ENCODE results near the gene TASOR2.

TASOR2 gene

GRCh38 chr10:5684971-5685763 lies 529 bp downstream of the TASOR2 start:
- TF ChIP-seq CTCF (conservative IDR thresholded peaks at IDR 0.05; ENCODE audit: low read depth, low read length) = peak; percentile 81
- DNase-seq (ENCODE audit: low read depth) = peak; percentile 85
- H3K4me3 ChIP-seq (ENCODE audit: low read depth, low read length) = peak overlapping the region; percentile 68

- TF ChIP-seq CTCF (conservative IDR thresholded peaks at IDR 0.05; ENCODE audit: low read depth, low read length) = no peak
- peak; percentile 31 for DNase-seq (ENCODE audit: low read depth)
- peak overlapping the region; percentile 68 for H3K4me3 ChIP-seq (ENCODE audit: low read depth, low read length)
Measured at GRCh38 chr10:5685764-5686240, 1.2 kb downstream of the TASOR2 start.

GRCh38 chr10:5688587-5688986 lies 3.9 kb downstream of the TASOR2 start:
- DNase-seq (ENCODE audit: low read depth) = no peak
- no peak overlapping the region for H3K4me3 ChIP-seq (ENCODE audit: low read depth, low read length)
- TF ChIP-seq CTCF (conservative IDR thresholded peaks at IDR 0.05; ENCODE audit: low read depth, low read length) = no peak

- TF ChIP-seq CTCF (conservative IDR thresholded peaks at IDR 0.05; ENCODE audit: low read depth, low read length) = no peak
- no peak overlapping the region for H3K4me3 ChIP-seq (ENCODE audit: low read depth, low read length)
- no peak for DNase-seq (ENCODE audit: low read depth)
Measured at GRCh38 chr10:5691786-5692185, 7.1 kb downstream of the TASOR2 start.

GRCh38 chr10:5692461-5693358 lies 8.1 kb downstream of the TASOR2 start:
- H3K4me3 ChIP-seq (ENCODE audit: low read depth, low read length) = peak overlapping the region; percentile 73
- DNase-seq (ENCODE audit: low read depth) = peak; percentile 74
- no peak for TF ChIP-seq CTCF (conservative IDR thresholded peaks at IDR 0.05; ENCODE audit: low read depth, low read length)

GRCh38 chr10:5694573-5694972 lies 9.9 kb downstream of the TASOR2 start:
- no peak overlapping the region for H3K4me3 ChIP-seq (ENCODE audit: low read depth, low read length)
- no peak for TF ChIP-seq CTCF (conservative IDR thresholded peaks at IDR 0.05; ENCODE audit: low read depth, low read length)

More at GRCh38 chr10:5694573-5694972, 9.9 kb downstream of the TASOR2 start:
- no peak for DNase-seq (ENCODE audit: low read depth)
